Ovary (tissue), 9 donors: ENCODE data around the gene TNNT2. TPM values are rescaled to one million over a fixed set of nuclear protein-coding genes. Genes with fewer than 3 reads are reported as not detected.

ENCODE experiments used
- DNase-seq, 5 donors: peaks; one replicate each; pipeline ENCODE4 v3.0.0-alpha.2; 2019 to 2020
- H3K27ac ChIP-seq, 2 donors: fragments of 200-600 bp; one replicate each; pipeline versions ENCODE4 v1.5.1 to v1.8.0; 2019 to 2022
- H3K27me3 ChIP-seq: fragments of 200-600 bp; one replicate; pipeline ENCODE4 v1.8.0; 2022
- H3K36me3 ChIP-seq: fragments of 200-600 bp; sonication (generic); one replicate; pipeline ENCODE4 v1.5.1; 2019
- H3K4me1 ChIP-seq: one replicate; pipeline ENCODE4 v1.8.1; 2013; ENCODE audit warnings: mild to moderate bottlenecking, moderate library complexity; ENCODE audit not compliant: insufficient read depth
- H3K4me3 ChIP-seq: fragments of 200-600 bp; sonication (generic); one replicate; pipeline ENCODE4 v1.5.1; 2017
- H3K9me3 ChIP-seq, 2 donors: fragments of 200-600 bp in 1 of 2; sonication (generic) in 1 of 2; one replicate each; pipeline versions ENCODE4 v1.5.1 to v1.8.1; 2013 to 2019; ENCODE audit warnings: mild to moderate bottlenecking in 1 of 2, moderate library complexity in 1 of 2
- CTCF ChIP-seq, 3 donors: fragments of 450-650 bp in 2 of 3; fragments of 200-600 bp in 1 of 3; IDR thresholded peaks; one replicate each; pipeline versions ENCODE4 v1.5.1 to v1.8.0; 2016 to 2022; ENCODE audit warnings: antibody characterized with exemption in 3 of 3, mild to moderate bottlenecking in 1 of 3
- EP300 ChIP-seq: sonication (generic); formaldehyde crosslinking; IDR thresholded peaks from one replicate; pipeline ENCODE4 v1.6.1; 2017; ENCODE audit warnings: antibody characterized with exemption
- POLR2A ChIP-seq: fragments of 450-650 bp; IDR thresholded peaks from one replicate; pipeline ENCODE4 v1.6.1; 2017; ENCODE audit warnings: antibody characterized with exemption, mild to moderate bottlenecking, moderate library complexity
- WGBS, 3 donors: extraction: QIAGEN DNeasy Blood & Tissue Kit in 1 of 3; methylation state at CpG; one replicate each; pipeline versions ENCODE4 v1.1.5 to v1.1.7; 2013 to 2017; 5-methylcytosine and 5-hydroxymethylcytosine counted together
- intact Hi-C, 4 donors: fragments of 100-400 bp; cut with DNase I; formaldehyde crosslinking; loops; one replicate each; pipeline versions ENCODE4 v1.11.0 to v1.15.1; 2022 to 2023
- polyA plus RNA-seq, 2 donors: library from polyadenylated mRNA; stranded (reverse); fragments of 200-250 nt in 1 of 2; fragments of 350-450 nt in 1 of 2; fragmentation: Illumina TruSeq in 1 of 2; extraction: RNeasy Lipid Tissue Mini Kit (QIAGEN cat#74804) in 1 of 2; gene quantifications; one replicate each; pipeline ENCODE4 v1.2.3, GENCODE V29; 2013 to 2014
- total RNA-seq, 7 donors: library from RNA; depleted of rRNA in 2 of 7; stranded (reverse); fragments of >200 nt in 2 of 7; fragmentation: NEBNext Ultra II Directional in 3 of 7; extraction: Animal tissue kit (Norgen Biotek cat#: 25700) in 3 of 7; gene quantifications; one replicate each; pipeline versions ENCODE4 v1.1.0 to v1.2.4, GENCODE V29; 2016 to 2023
- donor health status: DM: no; HTN: no; CAD: no; lungs with moderate emphysema.
- donor health status: DM: no; HTN: no; CAD: no.
- donor health status: Bipolar disorder and iron deficiency.
- donor health status: DM: yes; HTN: yes; CAD: no.
- donor health status: DM: no; HTN: no; CAD: no.
- donor health status: DM: yes; HTN: yes; CAD: no.

Gene TNNT2
- total and polyA plus RNA-seq, 9 donors = 0.11 to 2.8 (median 1.1) TPM; not detected in 1

GRCh38 chr1:201403359-201403758 lies 25.9 kb upstream of the TNNT2 start:
- Histone ChIP-seq H3K4me1 (peaks cover 2% of the 10 kb centered on the region), H3K27ac (no peak overlapping the region), H3K4me3 (no peak overlapping the region), H3K9me3 (no peaks in the 10 kb centered on the region), H3K27me3 (peaks cover 2% of the 10 kb centered on the region), H3K36me3 (no peaks in the 10 kb centered on the region)
- TF ChIP-seq EP300 (no peak), POLR2A (no peak), CTCF (IDR thresholded peaks at IDR 0.05) (no peak)
- WGBS, 3 donors = 61 to 82% (median 64%) methylated on average over 1 of the region's 1 CpG
- DNase-seq = no peak
- intact Hi-C loops = no loop called here

- TF ChIP-seq POLR2A = no peak
- no peak for TF ChIP-seq EP300
- no peak for TF ChIP-seq CTCF (IDR thresholded peaks at IDR 0.05)
- 47 to 64% (median 55%) methylated on average over 2 of the region's 2 CpGs for WGBS, 3 donors
These were observed 24.2 kb upstream of the TNNT2 start for GRCh38 chr1:201401700-201402099.

GRCh38 chr1:201400852-201401230 lies 23.4 kb upstream of the TNNT2 start:
- H3K27ac ChIP-seq = no peak overlapping the region
- H3K36me3 ChIP-seq = no peaks in the 10 kb centered on the region
- TF ChIP-seq CTCF (IDR thresholded peaks at IDR 0.05) (no peak), EP300 (no peak), POLR2A (no peak)
- 86 to 94% (median 88%) methylated on average over 2 of the region's 2 CpGs for WGBS, 3 donors
- H3K4me1 ChIP-seq = peaks cover 2% of the 10 kb centered on the region
- no peak for DNase-seq
- H3K27me3 ChIP-seq = peaks cover 2% of the 10 kb centered on the region
- H3K9me3 ChIP-seq = no peaks in the 10 kb centered on the region
- no peak overlapping the region for H3K4me3 ChIP-seq
- intact Hi-C loops = no loop called here

More at GRCh38 chr1:201401700-201402099, 24.2 kb upstream of the TNNT2 start:
- H3K9me3 ChIP-seq = no peaks in the 10 kb centered on the region
- intact Hi-C loops = no loop called here
- no peaks in the 10 kb centered on the region for H3K36me3 ChIP-seq
- no peak overlapping the region for H3K4me3 ChIP-seq
- DNase-seq = no peak
- H3K4me1 ChIP-seq = peaks cover 2% of the 10 kb centered on the region
- H3K27ac ChIP-seq = no peak overlapping the region
- H3K27me3 ChIP-seq = peaks cover 2% of the 10 kb centered on the region

- intact Hi-C loops = no loop called here
- Histone ChIP-seq H3K27ac (no peak overlapping the region), H3K4me3 (no peak overlapping the region), H3K36me3 (no peaks in the 10 kb centered on the region), H3K27me3 (peaks cover 2% of the 10 kb centered on the region), H3K9me3 (no peaks in the 10 kb centered on the region), H3K4me1 (peaks cover 2% of the 10 kb centered on the region)
- 84 to 93% (median 88%) methylated on average over 10 to 11 of the region's 11 CpGs for WGBS, 3 donors
- TF ChIP-seq POLR2A (no peak), EP300 (no peak), CTCF (IDR thresholded peaks at IDR 0.05) (no peak)
- DNase-seq = no peak
These were observed 22.9 kb upstream of the TNNT2 start for GRCh38 chr1:201400212-201400851.
